ENCODE data around the gene PLK5.

Gene PLK5

DNA sequence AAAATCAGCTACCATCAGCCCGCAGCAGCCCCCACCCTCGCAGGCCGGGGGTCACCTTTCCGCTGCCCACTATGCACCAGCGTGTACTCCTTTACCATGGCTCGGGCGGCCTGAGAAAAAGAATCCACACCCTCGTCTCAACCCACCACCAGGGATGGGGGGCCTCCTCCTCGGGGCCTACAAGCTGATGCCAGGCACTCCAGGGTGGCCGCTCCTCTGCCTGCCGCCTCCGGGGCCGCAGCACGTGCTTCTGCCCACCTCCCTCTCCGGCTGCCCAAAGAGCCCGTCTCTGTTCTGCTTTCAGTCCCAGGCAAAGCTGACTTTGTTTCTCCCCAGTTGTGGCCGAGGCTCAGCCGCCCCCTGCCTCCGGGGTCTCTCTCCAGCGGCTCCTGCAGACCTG lies 55.3 kb downstream of the PLK5 start:
- no peak for DNase-seq

DNA sequence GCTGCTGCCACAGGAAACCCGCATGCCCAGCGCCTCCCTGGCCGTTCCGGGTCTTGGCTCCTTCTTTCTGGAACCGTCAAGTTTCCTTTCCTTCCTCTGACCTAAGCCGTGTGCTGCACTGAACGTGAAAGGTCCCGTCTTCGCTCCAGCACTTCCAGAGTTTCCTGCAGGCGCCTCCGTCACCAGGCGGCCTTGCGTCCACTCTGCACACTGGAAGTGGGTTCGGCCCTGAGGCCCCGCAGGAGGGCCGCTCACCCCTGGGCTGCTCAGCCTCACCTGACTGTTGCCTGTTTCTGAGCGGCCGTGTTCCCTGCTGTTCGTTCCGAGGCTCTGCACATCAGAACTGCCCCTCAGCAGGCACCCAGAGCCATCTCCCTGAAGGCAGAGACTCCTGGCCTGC lies 56.5 kb downstream of the PLK5 start:
- no peak for DNase-seq

DNA sequence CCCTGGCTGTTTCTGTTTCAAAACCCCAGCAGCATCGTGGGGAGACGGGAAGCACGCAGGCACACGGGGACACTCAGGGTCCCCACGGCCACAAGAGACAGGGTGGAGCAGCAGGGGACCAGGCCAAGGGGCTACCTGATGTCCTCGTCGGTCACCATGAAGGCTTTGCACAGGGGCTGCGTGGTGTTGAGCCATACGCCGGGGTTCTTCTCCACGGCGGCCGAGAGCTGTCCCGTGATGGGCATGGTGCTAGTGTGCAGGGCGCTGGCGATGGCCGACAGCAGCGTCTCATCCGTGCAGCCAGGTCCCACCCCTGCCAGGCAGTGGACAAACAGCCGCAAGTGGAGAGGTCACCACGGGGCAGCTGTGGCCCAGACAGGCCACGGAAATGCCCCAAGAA lies 57.1 kb downstream of the PLK5 start:
- DNase-seq: no peak

DNA sequence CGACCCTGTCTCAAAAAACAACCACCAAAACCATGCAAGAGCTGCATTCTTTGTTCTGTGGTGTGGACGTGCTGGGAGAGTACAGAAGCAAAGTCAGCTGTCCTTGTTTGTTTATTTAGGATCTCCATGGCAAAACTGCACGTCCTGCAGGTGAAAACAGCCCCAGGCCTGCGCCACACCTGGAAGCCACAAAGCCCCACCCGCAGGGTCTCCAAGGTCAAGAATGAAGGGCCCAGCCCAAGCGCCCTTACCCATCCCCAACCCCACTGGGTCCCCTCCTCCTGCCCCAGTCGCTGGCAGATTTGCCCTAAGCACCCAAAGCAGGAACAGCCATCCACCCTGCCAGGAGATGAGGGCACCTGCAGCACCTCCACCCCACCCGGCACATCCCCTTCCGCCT lies 58.3 kb downstream of the PLK5 start:
- DNase-seq: no peak

DNA sequence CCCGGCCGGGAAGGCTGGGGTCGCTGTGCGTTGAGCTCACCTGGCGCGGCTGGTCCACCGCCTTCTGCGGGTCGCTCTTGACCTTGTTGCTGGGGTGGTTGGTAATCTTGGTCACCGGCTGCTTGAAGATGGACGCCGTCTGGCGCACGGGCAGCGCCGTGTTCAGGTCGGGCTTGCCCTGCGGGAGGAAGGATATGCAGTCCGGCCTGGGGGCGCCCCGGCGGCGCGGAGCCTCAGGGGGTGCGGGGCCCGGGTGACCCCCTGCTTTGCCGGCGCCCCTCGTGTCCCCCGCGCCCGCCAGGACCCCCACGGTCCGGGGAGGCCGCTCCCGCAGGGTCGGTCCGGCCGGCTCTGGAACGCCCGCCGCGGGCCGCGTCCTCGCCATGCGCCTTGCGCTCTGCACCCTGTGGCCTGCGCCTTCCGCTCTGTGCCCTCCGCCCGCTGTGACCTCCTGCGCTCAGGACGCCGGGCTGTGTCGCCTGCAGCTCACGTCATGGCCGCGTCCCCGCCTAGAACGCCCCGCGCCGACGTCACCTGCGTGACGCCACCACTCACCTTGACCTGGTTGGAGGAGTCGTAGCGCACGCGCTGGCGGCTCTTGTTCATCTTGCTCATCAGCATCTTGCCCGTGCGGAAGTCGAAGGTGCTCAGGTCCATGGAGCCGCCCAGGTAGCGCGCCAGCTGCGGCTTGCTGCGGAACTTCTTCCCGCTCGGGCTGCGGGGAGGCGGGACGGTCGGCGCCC lies 60.8 kb downstream of the PLK5 start:
- no peak for DNase-seq

DNA sequence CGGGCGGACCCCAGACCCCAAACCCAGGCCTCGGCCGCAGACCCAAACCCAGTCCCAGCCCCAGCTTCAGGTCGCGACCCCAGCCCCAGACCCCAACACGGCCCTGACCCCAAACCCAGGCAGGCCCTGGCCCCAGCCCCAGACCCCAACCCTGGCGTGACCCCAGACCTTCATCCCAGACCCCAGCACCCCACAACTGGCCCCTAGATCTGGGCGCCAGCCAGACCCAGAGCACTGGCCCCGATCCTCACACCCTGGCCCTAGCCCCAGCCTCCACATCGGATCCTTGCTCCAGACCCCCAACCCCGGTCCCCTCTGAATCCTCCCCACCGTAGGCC lies 61.3 kb downstream of the PLK5 start:
- DNase-seq: no peak

All from activated CD4-positive, CD25-positive, alpha-beta regulatory T cell treated with anti-CD3 and anti-CD28 coated beads, Interleukin-2, amount 50 U/mL, for 72 hours (primary cell).